ENCODE results near the gene GTF2A2.
A peak's percentile ranks its signal among the peaks of the same experiment; 100 is the strongest.
"Not testable (repeated sequence)": the region's sequence is repeated elsewhere in the genome, so short reads cannot be mapped to it uniquely, and the experiment has no call there.

GTF2A2 gene

DNA sequence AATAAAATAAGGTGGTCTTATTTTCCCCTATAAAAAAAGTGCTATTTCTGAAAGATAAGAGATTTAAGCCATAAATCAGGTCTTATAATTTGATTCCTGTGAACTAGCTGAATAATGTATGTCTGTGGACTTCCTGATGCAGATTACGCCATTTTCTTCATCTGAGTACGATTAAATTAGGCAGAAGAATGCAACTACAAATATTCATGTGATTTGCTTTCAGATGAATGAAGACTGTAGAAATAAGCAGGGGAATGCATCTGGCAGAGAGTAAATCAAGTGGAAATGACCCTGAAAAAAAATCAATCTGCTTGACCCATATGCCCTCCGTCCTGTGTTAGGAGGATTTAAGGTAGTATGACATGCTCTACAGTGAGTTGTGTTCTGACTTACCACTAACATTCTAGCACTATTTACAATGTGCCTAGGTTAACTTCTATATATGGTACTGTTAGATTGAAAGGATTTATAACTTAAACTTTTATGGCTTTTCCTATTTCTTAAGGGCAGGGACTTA is 17.1 kb upstream of the GTF2A2 start:
- DNase-seq (ENCODE audit: low spot score), result no peak

DNA sequence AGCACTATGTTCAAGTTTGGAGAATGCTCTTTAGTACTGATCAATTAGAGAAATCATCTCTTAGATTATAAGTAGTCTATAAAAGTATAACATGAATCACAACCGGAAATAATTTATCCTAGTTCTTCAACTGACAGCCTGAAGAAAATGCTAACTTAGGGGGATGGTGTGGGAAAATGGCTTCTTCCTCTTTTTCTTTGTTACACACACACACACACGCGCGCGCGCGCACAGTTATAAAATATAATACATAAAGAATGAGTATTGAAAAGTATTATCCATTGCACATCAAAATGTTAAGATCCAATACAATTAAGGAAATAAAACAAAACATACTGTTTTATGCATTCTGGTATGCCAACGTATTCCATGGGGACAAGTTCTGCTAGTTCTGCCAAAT is 11.2 kb upstream of the GTF2A2 start:
- no peak for DNase-seq (ENCODE audit: low spot score)

DNA sequence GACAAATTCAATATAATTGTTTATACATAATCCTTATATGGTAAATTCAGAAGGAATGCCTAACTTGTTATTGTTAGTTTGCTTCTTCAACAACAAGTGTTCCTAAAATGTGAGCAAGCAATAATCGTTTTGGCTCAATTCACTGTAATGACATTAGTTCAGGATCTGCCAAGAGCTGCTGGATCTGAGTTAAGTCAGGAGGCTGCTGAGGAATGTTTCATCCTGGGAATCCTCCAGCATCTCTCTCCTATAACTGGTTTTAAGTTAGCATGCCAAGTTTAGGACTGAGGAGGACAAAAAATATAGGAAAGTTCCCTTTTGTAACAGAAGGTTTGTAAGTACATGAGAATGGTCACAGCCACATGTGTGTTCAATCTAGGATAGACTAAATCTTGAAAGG is 4.9 kb upstream of the GTF2A2 start:
- no peak for DNase-seq (ENCODE audit: low spot score)

DNA sequence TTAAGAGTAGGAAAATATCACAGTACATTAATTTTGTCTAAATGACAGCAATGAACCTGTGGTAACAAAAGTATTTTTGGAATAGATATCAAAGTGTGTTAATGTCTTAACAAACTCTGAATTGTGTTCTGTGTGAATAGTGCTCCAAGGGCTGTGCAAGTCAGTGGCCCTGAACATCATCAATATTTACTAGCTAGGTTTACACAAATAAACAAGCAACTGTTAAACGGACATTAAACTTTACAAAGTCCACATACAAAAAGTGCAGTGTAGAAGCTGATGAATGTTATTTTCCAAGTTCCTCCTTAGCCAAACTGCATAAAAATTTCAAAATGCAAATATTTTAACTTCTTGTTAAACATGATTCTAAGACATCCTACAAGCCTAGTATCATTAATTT is 2.1 kb upstream of the GTF2A2 start:
- no peak for DNase-seq (ENCODE audit: low spot score)

DNA sequence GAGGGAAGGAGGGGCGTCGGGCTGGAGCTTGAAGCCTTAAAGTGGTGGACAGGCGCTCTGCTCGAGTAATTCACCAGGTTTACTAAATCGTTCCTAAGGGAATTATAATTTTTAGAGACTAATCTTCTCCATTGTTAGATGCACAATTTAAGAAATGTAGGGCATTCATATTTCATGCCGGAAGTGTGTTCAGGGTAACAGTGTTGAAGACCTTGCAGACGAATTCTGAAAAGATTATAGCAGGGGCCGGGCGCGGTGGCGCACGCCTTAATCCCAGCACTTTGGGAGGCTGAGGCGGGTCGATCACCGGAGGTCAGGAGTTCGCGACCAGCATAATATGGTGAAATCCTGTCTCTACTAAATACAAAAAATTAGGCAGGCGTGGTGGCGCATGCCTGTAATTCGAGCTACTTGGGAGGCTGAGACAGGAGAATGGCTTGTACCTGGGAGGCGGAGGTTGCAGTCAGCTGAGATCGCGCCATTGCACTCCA is 365 bp upstream of the GTF2A2 start:
- DNase-seq (ENCODE audit: low spot score), result no peak

DNA sequence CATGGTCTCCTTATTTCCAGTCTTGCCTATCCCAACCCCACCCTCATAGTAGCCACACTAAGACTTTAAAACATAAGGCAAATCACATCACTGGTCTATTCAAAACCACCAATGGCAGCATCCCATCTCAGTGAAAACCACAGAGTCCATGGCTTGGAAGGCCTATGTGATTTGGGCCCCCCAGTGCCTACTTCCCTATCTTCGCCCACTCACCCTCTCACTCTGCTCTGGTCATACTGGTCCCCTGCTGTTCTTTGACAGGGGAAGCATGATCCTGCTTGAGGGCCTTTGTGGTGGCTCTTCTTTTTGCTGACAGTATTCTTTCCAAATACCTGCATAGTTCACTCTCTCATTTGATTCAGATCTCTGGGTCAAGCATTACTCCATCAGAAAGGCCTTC is 3.3 kb downstream of the GTF2A2 start:
- DNase-seq (ENCODE audit: low spot score), result peak; percentile 21

DNA sequence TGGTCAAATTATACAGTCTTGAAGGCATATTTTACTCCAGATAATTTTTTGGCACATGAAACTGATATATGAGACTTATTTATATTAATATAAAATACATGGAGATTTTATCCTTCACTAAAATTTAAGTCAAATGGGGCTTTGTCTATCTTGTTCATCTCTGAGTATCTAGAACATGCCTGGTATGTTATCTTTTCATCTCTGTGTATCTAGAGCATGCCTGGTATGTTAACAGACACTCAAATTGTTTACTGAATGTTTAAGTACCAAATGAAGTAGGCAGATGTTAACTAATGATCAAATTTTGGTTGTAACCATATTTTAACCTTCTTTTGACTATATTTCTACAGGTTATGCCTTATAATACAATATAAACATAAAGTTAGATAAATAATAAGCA is 7.7 kb downstream of the GTF2A2 start:
- DNase-seq (ENCODE audit: low spot score), result no peak

DNA sequence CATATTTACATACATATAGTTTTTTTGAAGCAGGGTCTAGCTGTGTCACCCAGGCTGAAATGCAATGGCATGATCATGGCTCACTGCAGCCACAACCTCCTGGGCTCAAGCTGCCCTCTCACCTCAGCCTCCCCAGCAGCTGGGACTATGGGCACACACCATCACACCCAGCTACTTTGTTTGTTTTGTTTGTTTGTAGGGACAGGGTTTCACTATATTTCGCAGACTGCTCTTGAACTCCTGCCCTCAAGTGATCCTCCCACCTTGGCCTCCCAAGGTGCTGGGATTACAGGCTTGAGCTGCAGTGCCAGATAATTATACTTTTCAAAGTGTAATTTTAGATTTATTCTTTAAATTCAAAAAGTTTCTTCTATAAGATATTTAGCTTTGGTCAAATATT is 10.2 kb downstream of the GTF2A2 start:
- DNase-seq (ENCODE audit: low spot score), result no peak

DNA sequence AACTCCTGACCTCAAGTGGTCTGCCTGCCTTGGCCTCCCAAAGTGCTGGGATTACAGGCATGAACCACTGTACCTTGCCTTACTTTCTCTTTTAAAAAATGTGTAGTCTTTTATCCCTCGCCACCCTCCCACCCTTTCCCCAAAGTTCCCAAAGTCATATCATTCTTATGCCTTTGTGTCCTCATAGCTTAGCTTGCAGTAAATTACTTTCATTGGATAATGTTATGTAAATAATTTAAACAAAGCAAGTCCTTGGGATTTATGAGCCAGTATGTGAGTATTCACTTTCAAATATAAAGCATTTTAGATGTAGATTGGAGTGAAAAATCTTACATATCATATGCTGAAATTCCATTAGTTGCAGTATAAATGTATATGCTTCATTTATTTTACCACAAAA is 11.0 kb downstream of the GTF2A2 start:
- no peak for DNase-seq (ENCODE audit: low spot score)

DNA sequence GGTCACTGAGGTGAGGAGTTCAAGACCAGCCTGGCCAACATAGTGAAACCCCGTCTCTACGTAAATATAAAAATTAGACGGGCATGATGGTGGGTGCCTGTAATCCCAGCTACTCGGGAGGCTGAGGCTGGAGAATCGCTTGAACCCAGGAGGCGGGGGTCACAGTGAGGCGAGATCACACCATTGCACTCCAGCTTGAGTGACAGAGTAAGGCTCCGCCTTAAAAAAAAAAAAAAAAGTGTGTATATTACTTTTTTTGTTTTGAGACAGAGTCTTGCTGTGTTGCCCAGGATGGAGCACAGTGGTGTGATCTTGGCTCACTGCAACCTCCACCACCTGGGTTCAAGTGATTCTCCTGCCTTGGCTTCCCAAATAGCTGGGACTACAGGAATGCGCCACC is 11.5 kb downstream of the GTF2A2 start:
- not testable (repeated sequence) for DNase-seq (ENCODE audit: low spot score)

DNA sequence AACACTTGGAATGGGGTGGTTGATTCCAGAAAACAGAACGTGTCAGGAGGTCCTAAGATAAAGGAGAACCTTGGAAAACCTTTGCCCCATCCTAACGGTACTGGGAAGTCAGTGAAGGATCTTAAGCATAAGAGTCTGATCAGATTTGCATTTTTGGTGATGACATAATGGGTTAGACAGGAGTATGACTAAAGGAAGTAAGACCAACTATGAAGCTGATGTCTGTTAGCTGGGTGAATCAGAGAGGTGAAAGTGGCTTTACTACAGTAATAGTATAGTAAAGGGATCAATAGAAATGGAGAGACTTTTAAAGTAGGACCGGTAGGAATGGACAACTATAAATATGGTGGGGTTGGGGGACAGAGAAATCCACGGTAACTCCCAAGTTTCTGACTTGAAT is 12.6 kb downstream of the GTF2A2 start:
- DNase-seq (ENCODE audit: low spot score), result no peak

DNA sequence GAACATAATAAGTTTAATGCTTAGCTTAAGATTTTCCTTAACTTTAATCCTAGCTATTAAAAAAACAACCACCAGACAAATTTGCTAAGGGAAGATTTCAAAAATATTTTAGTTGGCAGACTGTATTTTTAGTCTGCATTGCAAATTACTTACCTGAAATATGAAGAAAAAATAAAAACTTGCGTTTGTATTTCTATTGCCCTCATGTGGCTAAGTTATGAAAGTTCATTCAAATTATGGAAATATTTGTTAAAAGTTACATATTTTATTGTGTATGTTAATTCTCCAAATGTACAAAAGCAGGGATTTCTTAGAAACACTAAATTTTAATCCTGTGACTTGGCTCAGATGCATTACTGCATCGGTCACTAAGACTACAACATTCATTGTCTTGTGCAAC is 15.0 kb downstream of the GTF2A2 start:
- no peak for DNase-seq (ENCODE audit: low spot score)

DNA sequence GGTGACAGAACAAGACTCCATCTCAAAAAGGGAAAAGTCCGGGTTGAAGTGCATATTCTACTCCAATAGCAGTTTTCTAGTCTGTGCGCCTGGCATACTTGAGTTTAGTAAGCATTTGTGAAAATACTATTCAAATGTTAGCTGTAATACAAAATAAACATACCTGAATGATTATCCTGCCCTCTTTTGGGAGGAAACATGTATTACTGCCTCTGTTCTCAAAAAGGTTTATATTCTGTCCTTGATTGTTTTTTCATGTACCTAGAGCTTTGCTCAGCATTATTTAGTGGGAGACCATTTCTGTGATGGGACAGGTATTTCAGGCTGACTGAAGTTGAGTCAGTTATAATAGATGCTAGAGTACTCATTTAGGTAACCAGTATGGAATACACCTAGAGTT is 19.8 kb downstream of the GTF2A2 start:
- not testable (repeated sequence) for DNase-seq (ENCODE audit: low spot score)

DNA sequence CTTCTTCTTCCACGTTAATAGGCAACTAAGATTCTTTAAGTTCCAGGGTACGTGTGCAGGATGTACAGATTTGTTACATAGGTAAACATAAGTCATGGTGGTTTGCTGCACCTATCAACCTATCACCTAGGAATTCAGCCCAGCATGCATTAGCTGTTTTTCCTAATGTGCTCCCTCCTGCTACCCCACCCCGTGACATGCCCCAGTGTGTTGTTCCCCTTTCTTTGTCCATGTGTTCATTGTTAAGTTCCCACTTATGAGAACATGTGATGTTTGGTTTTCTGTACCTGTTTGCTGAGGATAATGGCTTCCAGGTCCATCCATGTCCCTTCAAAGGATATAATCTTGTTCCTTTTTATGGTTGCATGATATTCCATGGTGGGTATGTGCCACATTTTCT is 21.1 kb downstream of the GTF2A2 start:
- DNase-seq (ENCODE audit: low spot score), result peak; percentile 19

DNA sequence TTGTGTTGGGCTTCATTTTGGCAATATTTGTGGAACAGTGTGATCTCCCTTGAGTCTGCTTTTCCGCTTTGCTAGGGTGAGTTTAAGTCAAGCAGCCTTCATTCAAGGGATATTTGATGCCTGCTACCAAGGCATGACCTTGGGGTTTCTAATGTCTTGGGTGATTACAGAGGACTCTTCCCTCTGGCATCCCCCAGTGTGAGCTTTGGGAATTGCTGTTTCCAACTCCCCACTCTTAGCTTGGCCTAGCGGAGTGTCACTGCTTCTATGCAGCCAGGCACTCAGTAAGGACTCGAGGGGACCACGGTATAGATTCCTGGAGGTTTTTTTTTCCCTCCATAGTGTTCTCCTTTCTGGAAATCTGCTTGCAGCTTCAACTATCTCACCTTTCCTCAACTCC is 24.6 kb downstream of the GTF2A2 start:
- DNase-seq (ENCODE audit: low spot score), result no peak

DNA sequence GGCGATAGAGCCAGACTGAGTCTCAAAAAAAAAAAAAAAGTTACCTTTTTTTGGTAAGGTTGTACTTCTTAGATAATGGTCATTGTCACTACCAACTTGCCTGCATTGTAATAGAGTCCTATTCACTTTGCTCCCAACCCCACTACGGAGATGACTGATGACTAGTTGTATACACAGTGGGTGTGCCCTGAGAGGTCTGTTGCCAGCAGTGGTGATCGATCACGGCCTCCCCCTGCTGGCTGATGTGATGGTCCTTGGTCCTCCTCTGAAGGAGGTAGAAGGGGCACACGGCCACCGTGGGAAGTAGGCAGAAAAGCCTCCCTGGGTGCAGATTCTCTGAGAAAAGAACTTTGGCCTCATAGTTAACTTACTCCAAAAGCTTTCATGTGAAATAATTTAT is 35.0 kb downstream of the GTF2A2 start:
- no peak for DNase-seq (ENCODE audit: low spot score)

DNA sequence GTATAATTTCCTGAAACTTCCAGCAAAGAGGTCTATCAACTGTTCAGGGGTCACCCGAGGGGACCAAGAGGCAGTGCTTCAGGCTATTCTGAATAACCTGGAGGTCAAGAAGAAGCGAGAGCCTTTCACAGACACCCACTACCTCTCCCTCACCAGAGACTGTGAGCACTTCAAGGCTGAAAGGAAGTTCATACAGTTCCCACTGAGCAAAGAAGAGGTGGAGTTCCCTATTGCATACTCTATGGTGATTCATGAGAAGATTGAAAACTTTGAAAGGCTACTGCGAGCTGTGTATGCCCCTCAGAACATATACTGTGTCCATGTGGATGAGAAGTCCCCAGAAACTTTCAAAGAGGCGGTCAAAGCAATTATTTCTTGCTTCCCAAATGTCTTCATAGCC is 38.9 kb downstream of the GTF2A2 start:
- no peak for DNase-seq (ENCODE audit: low spot score)

DNA sequence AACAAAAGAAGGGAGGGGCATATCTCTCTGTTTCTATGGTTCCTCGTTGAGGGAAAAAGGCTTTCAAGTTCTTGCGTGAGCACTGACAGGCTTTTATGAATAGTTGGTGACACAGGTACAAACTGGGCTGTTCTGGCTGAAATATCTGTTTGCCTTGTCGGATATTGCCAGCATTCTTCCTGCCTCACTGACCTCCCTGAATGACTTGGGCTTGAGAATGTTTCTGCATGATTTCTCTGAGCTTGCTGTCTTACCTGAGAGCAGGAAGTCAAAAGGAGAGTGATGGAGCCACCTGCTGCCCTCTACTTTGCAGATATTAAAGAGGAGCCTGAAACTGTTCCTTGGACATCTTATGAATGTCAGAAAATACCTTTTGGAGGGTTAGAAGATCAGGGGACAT is 40.9 kb downstream of the GTF2A2 start:
- no peak for DNase-seq (ENCODE audit: low spot score)

DNA sequence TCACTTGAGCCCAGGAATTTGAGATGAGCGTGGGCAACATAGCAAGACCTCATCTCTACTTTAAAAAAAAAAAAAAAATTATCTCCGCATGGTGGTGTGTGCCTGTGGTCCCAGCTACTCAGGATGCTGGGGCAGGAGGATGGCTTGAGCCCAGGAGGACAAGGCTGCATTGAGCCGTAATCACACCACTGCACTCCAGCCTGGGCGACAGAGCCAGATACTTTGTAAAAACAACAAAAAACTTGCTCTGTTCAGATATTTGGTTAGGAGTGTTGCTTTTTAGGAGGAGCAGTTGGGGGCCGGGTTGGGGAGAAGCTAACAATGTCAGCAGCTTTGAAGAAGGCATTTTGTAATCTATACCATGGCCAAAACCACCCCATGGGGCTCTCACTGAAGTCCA is 41.7 kb downstream of the GTF2A2 start:
- DNase-seq (ENCODE audit: low spot score), result no peak

DNA sequence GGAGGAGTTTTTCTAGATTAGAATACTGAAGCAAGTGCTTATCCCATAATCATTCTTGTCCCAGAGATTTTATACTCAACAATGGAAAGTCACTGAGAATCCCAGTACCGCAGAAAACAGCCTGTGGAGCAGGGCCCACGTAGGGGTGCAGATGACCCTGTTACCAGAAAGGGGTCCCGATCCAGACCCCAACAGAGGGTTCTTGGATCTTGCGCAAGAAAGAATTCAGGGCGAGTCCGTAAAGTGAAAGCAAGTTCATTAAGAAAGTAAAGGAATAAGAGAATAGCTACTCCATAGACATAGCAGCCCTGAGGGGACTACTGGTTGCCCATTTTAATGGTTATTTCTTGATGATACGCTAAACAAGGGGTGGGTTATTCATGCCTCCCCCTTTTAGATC is 43.2 kb downstream of the GTF2A2 start:
- no peak for DNase-seq (ENCODE audit: low spot score)

DNA sequence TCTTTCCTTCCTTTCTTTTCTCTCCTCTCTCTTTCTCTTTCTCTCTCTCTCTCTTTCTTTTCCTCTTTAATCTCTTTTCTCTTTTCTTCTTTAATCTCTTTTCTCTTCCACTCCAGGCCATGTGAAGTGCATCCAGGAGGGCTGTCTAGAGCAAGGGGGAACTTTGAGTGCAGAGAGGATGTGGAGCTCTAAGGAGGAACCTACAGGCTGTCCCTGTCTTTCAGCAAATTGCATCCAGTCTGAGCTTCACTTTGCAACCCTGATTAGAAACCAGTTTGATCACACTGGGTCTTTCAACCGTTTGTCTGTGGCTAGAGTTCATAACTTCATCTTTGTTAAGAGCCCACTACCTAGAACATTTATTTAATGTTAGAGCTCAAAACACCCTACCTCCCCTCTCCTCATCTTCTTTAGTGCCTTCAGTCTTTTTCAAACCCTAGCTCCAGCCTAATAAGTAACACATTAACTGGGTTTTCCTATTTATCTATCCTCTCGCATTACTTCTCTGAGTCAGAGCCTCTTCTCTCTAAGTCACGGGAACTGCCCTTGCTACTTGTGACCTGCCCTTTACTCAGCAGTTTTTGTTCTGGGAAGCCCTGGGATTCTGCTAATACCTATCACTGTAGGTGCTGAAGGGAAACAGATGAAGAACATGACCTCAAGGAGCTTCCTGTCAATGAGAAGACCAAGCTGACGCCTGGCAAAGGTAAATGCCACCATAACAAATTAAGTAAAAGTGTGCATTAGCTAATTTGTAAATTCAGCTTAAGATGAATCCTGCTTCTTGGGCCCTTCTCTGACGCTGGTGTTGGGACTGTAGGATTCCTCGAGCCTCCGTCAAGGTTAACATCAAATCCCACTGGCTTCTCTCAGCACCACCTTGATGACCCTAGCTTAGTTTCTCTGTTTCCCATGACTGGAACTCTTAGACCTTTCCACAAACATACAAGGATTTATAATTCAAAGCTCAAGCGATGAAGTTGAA is 45.7 kb downstream of the GTF2A2 start, which contains the start of gene GCNT3:
Gene GCNT3, plus strand, starts transcription at position 508 of the 985 bp plus-strand sequence. CDS start 6,456 bp downstream, outside the sequence.
- DNase-seq (ENCODE audit: low spot score), result no peak

DNA sequence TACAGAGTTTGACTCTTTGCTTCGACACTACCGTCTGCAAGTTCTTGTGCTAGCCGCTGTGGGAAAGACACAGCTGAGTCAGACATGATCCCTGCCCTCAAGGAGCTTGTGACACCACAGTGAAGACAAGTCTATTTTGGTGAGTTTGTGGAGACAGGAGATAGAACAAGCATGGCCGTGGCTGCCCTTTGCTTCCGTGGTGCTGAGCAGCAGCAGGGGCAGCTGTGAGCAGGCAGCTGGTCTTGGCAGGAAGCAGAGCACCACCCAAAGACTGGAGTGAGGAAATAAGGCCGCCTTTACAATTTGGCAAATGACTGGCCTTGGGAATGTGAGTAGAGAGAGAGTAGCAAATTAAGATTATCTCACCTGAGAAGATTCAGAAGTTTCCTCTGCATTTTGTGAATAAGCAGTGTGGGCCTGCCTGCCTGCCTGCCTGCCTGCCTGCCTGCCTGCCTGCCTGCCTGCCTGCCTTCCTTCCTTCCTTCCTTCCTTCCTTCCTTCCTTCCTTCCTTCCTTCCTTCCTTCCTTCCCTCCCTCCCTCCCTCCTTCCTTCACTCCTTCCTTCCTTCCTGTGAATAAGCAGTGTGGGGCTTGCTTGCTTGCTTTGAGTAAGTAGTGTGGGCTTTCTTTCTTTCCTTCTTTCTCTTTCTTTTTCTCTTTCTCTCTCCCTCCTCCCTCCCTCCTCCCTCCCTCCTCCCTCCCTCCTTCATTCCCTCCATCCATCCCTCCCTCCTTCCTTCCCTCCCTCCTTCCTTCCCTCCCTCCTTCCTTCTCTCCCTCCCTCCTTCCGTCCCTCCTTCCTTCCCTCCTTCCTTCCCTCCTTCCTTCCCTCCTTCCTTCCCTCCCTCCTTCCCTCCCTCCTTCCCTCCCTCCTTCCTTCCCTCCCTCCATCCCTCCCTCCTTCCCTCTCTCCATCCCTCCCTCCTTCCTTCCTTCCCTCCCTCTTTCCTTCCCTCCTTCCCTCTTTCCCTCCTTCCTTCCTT is 47.3 kb downstream of the GTF2A2 start:
- DNase-seq (ENCODE audit: low spot score), result no peak

Data from pons (tissue), 1 donor.